ENCODE results near the gene OPCML.

The OPCML gene

DNA sequence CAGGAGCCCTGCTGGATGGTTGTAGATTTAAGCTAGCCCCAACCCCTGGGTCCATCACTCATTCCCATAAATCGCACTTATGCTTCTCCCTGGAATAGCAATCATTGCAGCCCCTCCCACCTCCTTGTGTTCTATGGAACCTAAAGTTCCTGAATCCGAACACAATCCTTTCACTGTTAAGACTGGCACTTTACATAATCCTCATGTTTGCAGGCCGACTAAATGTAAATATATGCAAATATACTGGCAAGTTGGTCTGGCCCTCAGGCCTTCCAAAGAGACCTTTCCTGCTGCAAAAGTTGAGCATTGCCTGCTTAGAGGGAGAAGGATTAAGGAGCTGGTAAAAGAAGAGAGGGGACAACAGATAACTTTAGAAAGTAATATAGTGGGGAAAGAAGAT lies 892.9 kb downstream of the OPCML start:
- H3K4me3 ChIP-seq (ENCODE audit: low read depth, low read length), result no peak overlapping the region
- H3K27ac ChIP-seq, result no peak overlapping the region
- TF ChIP-seq, protein P1, sequence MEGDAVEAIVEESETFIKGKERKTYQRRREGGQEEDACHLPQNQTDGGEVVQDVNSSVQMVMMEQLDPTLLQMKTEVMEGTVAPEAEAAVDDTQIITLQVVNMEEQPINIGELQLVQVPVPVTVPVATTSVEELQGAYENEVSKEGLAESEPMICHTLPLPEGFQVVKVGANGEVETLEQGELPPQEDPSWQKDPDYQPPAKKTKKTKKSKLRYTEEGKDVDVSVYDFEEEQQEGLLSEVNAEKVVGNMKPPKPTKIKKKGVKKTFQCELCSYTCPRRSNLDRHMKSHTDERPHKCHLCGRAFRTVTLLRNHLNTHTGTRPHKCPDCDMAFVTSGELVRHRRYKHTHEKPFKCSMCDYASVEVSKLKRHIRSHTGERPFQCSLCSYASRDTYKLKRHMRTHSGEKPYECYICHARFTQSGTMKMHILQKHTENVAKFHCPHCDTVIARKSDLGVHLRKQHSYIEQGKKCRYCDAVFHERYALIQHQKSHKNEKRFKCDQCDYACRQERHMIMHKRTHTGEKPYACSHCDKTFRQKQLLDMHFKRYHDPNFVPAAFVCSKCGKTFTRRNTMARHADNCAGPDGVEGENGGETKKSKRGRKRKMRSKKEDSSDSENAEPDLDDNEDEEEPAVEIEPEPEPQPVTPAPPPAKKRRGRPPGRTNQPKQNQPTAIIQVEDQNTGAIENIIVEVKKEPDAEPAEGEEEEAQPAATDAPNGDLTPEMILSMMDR (IDR thresholded peaks at IDR 0.05; ENCODE audit: low read depth, low read length, missing control alignments), result no peak
- H3K36me3 ChIP-seq (replicated peaks), result no peaks in the 10 kb centered on the region
- no peaks in the 10 kb centered on the region for H3K27me3 ChIP-seq (replicated peaks)
- no peak for DNase-seq
- in situ Hi-C loops (cut with HindIII; ENCODE audit: low pct_ligation_motif_present, low sequenced_read_pairs), result no loop called here

DNA sequence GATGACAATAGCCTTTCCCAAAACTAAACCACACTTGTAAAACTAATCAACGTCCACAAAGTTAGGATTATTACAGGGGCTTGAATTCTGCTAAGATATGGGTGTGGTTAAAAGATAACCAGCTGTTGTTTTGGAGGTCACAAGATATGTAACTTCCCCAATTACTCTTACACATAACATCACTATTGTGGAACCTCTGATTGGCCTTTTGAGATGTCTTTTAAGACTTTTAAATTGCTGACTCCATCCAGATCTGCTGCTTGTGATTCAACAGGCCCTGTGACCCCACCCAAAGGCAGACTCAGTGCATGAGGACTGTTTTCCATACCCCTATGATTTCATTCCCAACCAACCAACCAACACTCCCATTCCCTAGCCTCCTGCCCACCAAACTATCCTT lies 893.9 kb downstream of the OPCML start:
- TF ChIP-seq, protein P1 (IDR thresholded peaks at IDR 0.05; ENCODE audit: low read depth, low read length, missing control alignments), result no peak
- Histone ChIP-seq H3K27me3 (replicated peaks) (no peaks in the 10 kb centered on the region), H3K36me3 (replicated peaks) (no peaks in the 10 kb centered on the region), H3K4me3 (ENCODE audit: low read depth, low read length) (no peak overlapping the region), H3K27ac (no peak overlapping the region)
- DNase-seq, result no peak
- in situ Hi-C loops (cut with HindIII; ENCODE audit: low pct_ligation_motif_present, low sequenced_read_pairs), result no loop called here

DNA sequence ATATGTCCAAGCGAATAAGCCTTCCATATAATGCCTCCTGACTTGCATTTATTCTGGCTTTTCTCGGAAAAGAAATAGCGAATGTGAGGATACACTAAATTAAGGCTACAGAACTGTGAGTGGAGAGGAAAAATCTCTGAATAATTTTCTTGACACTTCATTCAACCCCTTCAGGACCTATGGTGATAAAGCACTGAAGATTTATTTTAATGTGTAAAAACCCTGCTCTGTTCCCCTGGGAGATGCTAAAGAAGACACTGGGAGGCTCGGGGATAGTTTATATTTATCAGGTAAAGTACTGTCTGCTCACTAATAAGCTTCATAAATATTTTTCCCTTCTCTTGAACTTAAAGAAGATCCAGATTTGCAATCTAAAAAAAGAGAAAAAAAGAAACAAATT lies 895.8 kb downstream of the OPCML start:
- Histone ChIP-seq H3K27ac (no peak overlapping the region), H3K4me3 (ENCODE audit: low read depth, low read length) (no peak overlapping the region), H3K27me3 (replicated peaks) (no peaks in the 10 kb centered on the region), H3K36me3 (replicated peaks) (no peaks in the 10 kb centered on the region)
- in situ Hi-C loops (cut with HindIII; ENCODE audit: low pct_ligation_motif_present, low sequenced_read_pairs), result no loop called here
- TF ChIP-seq, protein P1 (IDR thresholded peaks at IDR 0.05; ENCODE audit: low read depth, low read length, missing control alignments), result no peak
- no peak for DNase-seq

GRCh38 chr11:132632641-132633124 lies 899.6 kb downstream of the OPCML start:
- TF ChIP-seq, protein P1 (IDR thresholded peaks at IDR 0.05; ENCODE audit: low read depth, low read length, missing control alignments), result no peak
- Histone ChIP-seq H3K27me3 (replicated peaks) (no peaks in the 10 kb centered on the region), H3K27ac (peak overlapping the region; percentile 90), H3K36me3 (replicated peaks) (no peaks in the 10 kb centered on the region), H3K4me3 (ENCODE audit: low read depth, low read length) (no peak overlapping the region)
- in situ Hi-C loops (cut with HindIII; ENCODE audit: low pct_ligation_motif_present, low sequenced_read_pairs), result no loop called here
- DNase-seq, result peak; percentile 99

DNA sequence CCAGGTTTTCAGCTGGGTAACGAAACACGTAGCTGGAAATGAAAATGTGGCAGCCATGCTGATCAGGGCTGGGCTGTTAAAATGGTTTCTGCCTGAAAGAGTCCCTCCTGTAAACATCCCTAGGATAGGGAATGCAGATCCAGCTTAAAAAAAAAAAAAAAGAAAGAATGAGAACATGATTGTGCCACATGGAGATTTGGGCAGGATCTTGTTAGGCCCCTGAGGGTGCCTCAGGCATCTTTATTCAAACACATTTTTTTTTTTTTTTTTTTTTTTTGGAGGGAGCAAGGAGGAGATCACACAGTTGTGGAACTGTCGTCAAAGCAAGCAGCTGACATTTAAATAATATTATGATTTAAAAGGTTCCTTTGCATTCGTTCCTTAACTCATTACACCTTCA lies 900.3 kb downstream of the OPCML start:
- in situ Hi-C loops (cut with HindIII; ENCODE audit: low pct_ligation_motif_present, low sequenced_read_pairs), result no loop called here
- peak overlapping the region; percentile 80 for H3K27ac ChIP-seq
- no peaks in the 10 kb centered on the region for H3K27me3 ChIP-seq (replicated peaks)
- no peak for DNase-seq
- no peak overlapping the region for H3K4me3 ChIP-seq (ENCODE audit: low read depth, low read length)
- H3K36me3 ChIP-seq (replicated peaks), result no peaks in the 10 kb centered on the region
- TF ChIP-seq, protein P1 (IDR thresholded peaks at IDR 0.05; ENCODE audit: low read depth, low read length, missing control alignments), result no peak

- Histone ChIP-seq H3K36me3 (replicated peaks) (no peaks in the 10 kb centered on the region), H3K27ac (no peak overlapping the region), H3K4me3 (ENCODE audit: low read depth, low read length) (no peak overlapping the region), H3K27me3 (replicated peaks) (no peaks in the 10 kb centered on the region)
- in situ Hi-C loops (cut with HindIII; ENCODE audit: low pct_ligation_motif_present, low sequenced_read_pairs), result no loop called here
- TF ChIP-seq, protein P1 (IDR thresholded peaks at IDR 0.05; ENCODE audit: low read depth, low read length, missing control alignments), result no peak
- DNase-seq, result no peak
Measured at GRCh38 chr11:132627981-132628380, 904.3 kb downstream of the OPCML start.
